A172 (cell line): ENCODE data around the gene DYSF. TPM values are rescaled to one million over a fixed set of nuclear protein-coding genes. Genes with fewer than 3 reads are reported as not detected.

Source experiments
- DNase-seq: peaks from one replicate; pipeline ENCODE4 v3.0.0-alpha.2; 2015; ENCODE audit warnings: low spot score
- total RNA-seq: library from RNA; depleted of rRNA; stranded (reverse); fragments of >200 nt; shearing (Covaris generic); gene quantifications from 2 replicates; pipeline ENCODE4 v1.2.3, GENCODE V29; 2014

DYSF gene
- total RNA-seq, 1 experiment from 2014 or later, result 13.6 TPM

GRCh38 chr2:71691747-71692441 is 238.5 kb downstream of the DYSF start:
- DNase-seq, result no peak

GRCh38 chr2:71692621-71693277 is 239.4 kb downstream of the DYSF start:
- no peak for DNase-seq

GRCh38 chr2:71693286-71694270 is 240.2 kb downstream of the DYSF start:
- DNase-seq, result no peak

- DNase-seq, result no peak
Measured at GRCh38 chr2:71694501-71695234, 241.3 kb downstream of the DYSF start.

- no peak for DNase-seq
Measured at GRCh38 chr2:71695235-71696120, 242.1 kb downstream of the DYSF start.

DNA sequence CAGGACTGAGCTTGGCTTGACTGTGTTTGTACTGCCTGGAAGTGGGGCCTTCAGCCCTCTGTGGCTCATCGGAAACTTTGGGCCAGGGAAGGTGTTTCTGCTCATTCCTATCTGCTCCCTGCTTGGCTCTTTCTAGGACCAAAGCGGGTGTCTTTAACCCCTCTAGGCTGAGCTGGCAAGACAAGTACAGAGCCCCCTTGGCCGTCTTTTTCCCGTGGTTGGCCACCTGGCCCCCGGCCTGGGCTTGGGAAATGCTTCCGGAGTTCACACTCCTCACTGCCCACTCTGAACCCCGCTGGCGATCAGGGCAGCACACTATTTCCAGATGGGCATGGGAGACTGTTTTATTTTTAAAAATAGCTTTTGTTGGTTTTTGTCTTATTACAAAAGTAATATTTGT is 243.0 kb downstream of the DYSF start:
- no peak for DNase-seq

DNA sequence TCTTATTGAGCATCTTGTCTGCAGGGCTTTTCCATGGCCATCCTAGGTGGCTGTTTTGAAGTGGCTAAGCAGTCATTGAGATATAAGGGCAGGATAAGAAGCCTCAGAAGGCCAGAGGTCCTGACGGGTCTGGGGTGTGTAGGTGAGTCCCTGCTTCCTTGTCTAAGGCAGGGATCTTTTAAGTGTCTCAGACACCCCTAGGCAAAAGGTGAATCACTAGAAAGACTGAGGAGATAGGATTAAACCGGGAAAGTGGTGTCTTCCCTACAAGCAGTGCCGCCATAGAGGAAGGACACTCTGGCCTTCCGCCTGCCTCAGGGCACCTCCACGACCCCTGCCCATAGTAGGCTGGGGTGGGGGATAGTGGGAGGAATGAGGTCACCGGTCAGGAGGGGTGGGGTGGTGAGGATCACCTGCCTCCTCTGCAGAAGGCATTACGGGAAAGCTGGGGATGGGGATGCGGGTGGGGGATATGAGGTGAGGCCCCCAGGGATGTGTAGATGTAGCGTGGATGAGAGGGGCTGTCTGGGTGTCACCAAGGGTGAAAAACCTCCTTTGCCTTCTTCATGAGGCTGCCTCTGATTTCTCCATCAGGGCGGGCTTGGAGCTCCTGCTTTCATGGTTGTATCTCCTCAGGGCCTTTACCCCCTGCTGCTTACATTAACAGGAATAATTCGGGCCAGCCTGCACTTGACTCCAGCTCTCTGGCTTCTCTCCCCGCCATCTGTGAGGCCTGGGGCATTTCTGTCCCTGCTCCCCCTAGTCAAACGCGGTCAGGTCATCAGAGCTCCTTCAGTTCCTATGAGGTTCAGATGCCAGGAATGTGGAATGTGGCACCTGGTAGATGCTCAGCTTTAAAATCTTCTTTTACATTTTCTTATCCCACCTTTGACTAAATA is 244.0 kb downstream of the DYSF start:
- DNase-seq, result no peak

GRCh38 chr2:71699428-71699827 is 246.1 kb downstream of the DYSF start:
- no peak for DNase-seq

DNA sequence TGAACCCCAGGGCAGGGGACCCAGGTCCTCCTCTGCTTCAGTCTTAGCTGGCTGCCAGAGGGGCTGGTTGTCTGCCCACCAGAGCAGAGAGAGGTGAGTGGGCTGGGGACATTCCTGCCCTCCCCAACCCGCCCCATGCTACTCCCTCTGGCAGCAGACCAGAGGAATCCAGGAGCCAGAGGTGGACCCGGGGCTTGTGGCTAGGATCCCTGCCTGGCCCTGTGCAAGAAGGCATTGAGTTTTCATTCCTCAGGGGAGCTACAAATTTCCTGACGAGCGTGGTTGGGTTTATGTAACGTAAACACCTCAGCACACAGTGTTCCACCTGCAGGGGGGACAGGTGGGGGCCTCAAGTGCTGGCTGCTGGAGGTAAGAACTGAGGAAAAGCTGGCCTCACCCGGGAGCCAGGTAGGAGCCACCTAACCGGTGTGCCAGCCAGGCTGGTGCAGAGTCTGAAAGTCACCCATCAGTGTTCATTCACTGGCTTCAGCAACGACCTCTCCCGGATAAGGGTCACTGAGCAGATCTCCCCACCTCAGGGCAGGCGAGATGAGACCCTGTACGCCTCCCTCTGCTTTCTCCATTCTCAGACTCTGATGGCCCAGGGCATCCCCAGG is 246.8 kb downstream of the DYSF start:
- no peak for DNase-seq

DNA sequence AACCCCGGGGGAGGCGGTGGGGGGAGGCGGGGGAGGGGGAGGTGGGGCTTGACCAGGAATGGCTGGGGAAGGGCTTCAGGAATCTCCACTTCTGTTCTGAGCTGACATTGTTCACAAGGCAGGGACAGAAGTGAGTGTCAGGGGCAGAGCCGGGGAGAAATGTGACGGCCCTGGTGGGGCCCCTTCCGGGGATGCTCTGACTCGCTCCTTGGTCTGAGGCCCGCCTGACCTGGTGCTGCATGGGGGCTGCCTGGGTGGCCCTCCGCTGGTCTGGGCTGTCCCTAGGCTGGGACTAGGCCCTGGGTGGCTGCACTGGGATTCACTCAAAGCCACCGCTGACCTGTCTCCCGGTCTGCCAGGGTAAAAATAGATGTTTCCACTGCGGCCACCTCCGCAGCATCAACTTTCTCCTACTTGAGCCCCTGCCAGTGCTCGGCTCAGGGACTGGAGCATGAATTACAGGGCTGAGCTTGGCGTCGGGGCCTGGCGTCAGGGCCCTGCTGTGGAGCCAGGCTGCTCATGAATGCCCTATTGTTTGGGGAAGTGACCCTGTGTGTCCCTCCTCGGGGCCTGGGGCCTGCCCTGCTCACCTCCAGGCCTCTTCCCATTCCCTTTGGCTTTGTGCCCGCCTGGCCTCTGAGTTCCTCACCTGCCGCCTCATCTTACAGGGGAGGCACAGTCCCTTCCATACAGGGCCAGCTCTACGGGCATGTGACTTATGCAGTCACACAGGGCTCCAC is 247.5 kb downstream of the DYSF start:
- DNase-seq, result no peak

DNA sequence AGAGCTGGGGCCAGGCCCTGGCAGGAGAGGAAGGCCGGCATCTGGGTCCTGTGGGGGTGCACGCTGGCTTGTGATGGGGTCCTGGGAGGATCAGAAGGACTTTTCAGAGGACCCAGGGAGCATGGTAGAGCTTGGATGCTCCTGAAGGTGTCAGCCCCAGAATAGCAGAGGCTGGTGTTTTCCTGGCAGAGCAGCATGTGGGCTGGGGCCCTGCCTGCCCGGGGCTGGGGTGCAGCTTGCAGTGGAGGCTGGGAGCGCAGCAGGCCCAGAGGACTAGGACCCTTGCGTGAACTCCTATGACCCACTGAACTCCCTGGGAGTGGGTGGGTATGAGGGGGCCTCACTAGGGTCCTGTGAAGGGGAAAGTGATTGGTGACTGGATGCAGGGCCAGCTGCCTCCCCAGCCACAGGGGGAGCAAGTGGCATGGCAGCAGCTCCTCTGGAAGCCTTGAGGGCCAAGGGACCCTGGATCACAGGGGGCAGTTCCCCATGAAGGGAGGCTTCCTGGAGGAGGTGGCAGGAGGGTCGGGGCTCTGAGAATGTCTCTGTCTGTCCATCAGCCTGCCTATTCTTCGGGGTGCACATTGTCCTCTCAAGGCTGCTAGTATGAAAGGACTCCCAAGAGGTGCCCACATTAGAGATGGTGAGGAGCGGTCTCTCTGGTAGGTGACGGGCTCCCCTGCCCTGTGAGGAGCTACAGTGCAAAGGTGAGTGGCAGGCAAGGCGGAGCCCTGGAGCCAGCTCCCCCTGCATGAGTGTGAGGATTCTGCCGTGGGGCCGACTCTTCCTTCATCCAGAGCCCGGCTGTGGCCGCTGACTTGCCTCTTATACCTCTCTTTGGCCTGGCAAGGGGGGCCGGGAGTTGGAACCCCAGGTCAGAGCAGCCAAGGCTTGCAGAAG is 249.0 kb downstream of the DYSF start:
- DNase-seq, result no peak

DNA sequence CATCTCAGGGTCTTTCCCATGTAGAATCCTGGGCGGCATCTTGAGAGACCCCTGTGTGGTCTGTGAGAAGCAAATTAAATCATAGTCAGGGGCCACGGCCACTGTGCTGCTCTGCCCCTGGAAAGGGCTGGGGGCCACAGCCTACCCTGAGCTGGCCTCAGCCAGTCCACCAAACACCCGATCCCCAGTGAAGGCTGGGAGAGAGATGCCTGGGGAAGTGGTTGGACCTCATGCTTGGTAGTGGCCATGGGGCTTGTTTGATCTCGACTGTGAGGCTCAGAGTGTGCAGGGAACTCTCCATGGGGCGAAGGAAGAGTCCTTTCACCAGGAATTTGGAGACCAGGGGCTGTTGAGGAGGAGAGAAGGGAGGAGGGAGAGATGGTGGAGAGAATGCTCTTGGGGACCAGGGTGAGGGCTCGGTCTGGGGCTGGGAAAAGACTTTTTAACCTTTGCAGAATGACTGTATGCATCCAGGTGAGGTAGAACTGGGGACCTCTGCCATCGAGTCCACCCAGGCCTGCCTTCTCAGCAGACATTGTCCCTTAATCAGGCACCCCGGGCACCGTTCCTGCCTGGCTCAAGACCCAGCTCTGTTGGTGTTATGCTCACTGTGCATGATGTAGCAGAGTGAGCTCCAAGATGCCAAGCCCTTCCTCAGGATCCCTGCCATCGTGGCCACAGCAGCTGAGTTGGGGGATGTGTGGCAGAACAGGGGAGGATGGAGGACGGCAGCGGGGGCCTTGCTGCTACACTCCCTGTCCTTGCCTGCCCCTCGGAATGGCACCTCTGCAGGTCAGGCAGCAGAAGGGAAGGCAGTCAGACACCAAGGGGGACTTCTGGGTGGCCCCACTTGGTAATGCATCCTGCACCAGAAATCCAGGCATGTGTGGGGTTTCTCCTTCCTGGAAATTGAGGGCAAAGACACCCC is 249.9 kb downstream of the DYSF start:
- DNase-seq, result no peak

DNA sequence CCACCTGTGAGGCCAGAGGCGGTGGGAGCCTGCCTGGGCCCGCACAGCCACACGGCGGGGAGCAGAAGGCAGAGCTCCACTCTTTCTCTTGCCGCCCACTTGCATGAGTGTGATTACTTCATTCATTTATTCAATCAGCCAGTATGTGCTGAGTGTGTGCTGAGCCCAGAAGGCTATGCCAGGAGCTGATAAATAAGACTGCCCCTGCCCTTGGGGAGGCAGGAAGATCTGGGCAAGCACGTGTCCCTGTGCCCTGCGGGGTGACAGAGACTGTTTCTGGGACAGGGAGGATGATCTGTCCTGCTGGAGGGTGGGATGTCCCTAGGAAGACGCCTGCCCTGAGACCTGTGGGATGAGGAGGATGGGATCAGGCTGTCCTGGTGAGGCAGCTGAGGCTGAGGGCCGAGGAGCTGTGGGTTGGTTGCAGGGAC is 250.8 kb downstream of the DYSF start:
- no peak for DNase-seq

DNA sequence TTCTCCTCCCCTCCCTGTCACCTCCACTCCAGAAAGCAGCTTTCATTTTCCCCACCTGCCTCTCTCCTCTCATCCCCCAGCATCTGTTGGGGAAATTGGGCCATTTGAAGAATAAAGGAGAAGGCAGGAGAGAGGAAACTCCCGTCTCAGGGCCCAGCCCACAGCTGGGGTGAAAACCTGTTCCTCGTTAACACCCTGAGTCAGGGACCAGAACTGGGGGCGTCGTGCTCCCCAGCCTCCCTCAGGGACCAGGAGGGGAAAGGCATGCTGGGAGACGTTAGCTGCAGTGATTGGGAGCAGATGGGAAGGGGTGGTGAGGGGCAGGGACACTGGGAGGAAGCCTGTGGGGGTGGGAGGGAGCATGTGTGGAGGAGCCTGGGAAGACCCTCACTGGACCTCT is 251.3 kb downstream of the DYSF start:
- DNase-seq, result no peak

- no peak for DNase-seq
Measured at GRCh38 chr2:71705171-71705960, 252.0 kb downstream of the DYSF start.
